MM.1S (cell line): ENCODE measurements around the gene TRAM2.
A peak's percentile ranks its signal among the peaks of the same experiment; 100 is the strongest.

Experiments used
- DNase-seq: peaks from one replicate; pipeline ENCODE4 v3.0.0-alpha.2; 2015
- H2AFZ ChIP-seq: fragments of 300-600 bp; sonication (generic); 2 replicates; pipeline ENCODE4 v1.6.0; 2016; ENCODE audit warnings: antibody characterized with exemption, low read length
- H3F3A ChIP-seq: fragments of 300-600 bp; sonication (generic); 2 replicates; pipeline ENCODE4 v1.6.1; 2016; ENCODE audit warnings: mild to moderate bottlenecking, antibody characterized with exemption, low read length, moderate library complexity, mixed read lengths; ENCODE audit not compliant: insufficient read depth
- H3K27ac ChIP-seq: fragments of 300-600 bp; sonication (generic); 2 replicates; pipeline ENCODE4 v1.5.1; 2016; ENCODE audit warnings: mild to moderate bottlenecking, low read length
- H3K27me3 ChIP-seq: fragments of 300-600 bp; sonication (generic); replicated peaks from 2 replicates; pipeline ENCODE4 v1.6.0; 2016; ENCODE audit warnings: low read length; ENCODE audit not compliant: insufficient read depth
- H3K36me3 ChIP-seq: fragments of 300-600 bp; sonication (generic); replicated peaks from 2 replicates; pipeline ENCODE4 v1.6.1; 2016; ENCODE audit warnings: mild to moderate bottlenecking, low read length, mixed read lengths; ENCODE audit not compliant: insufficient read depth
- H3K4me1 ChIP-seq: fragments of 300-600 bp; sonication (generic); 2 replicates; pipeline ENCODE4 v1.6.1; 2016; ENCODE audit warnings: low read length, mixed read lengths
- H3K4me2 ChIP-seq: fragments of 300-600 bp; sonication (generic); 2 replicates; pipeline ENCODE4 v1.6.0; 2016; ENCODE audit warnings: low read depth, low read length
- H3K4me3 ChIP-seq: fragments of 300-600 bp; sonication (generic); 2 replicates; pipeline ENCODE4 v1.5.1; 2016; ENCODE audit warnings: low read length, mixed read lengths
- H3K79me2 ChIP-seq: fragments of 300-600 bp; sonication (generic); 2 replicates; pipeline ENCODE4 v1.6.1; 2016; ENCODE audit warnings: mixed run types, low read length, mixed read lengths
- H3K9ac ChIP-seq: fragments of 300-600 bp; sonication (generic); 2 replicates; pipeline ENCODE4 v1.6.1; 2016; ENCODE audit warnings: low read length, mixed read lengths
- H3K9me2 ChIP-seq: fragments of 300-600 bp; sonication (generic); replicated peaks from 2 replicates; pipeline ENCODE4 v1.6.1; 2016; ENCODE audit warnings: mild to moderate bottlenecking, low read length, mixed read lengths; ENCODE audit not compliant: insufficient read depth
- H3K9me3 ChIP-seq: fragments of 300-600 bp; sonication (generic); replicated peaks from 2 replicates; pipeline ENCODE4 v1.6.1; 2016; ENCODE audit warnings: mild to moderate bottlenecking, low read length, mixed read lengths; ENCODE audit not compliant: insufficient read depth
- H4K20me1 ChIP-seq: fragments of 300-600 bp; sonication (generic); 2 replicates; pipeline ENCODE4 v1.6.1; 2016; ENCODE audit warnings: mild to moderate bottlenecking, low read length, moderate library complexity, mixed read lengths; ENCODE audit not compliant: insufficient read depth
- CTCF ChIP-seq: fragments of 300-600 bp; sonication (generic); IDR thresholded peaks from 2 replicates; pipeline ENCODE4 v1.5.1; 2016; ENCODE audit warnings: antibody characterized with exemption, low read length, mixed read lengths
- EZH2 ChIP-seq: fragments of 300-600 bp; sonication (generic); optimal IDR thresholded peaks from 2 replicates; pipeline ENCODE3; 2017; ENCODE audit warnings: low read depth, mild to moderate bottlenecking, antibody characterized with exemption, low read length, mixed read lengths
- EZH2phosphoT487 ChIP-seq: fragments of 300-600 bp; sonication (generic); IDR thresholded peaks from 2 replicates; pipeline ENCODE4 v1.6.1; 2018; ENCODE audit warnings: antibody characterized with exemption, low read length

TRAM2 gene

GRCh38 chr6:52533491-52533890, 43.4 kb downstream of the TRAM2 start:
- Histone ChIP-seq H4K20me1 (no peaks in the 10 kb centered on the region), H3K9ac (no peak overlapping the region), H3K27ac (peak overlapping the region; percentile 39; the same call in 1 of the 2 replicates), H3K9me2 (no peaks in the 10 kb centered on the region), H3K4me1 (peaks cover 83% of the 10 kb centered on the region), H3K36me3 (0 out of 2 replicates have a peak, but pooled peaks cover 9% of the 10 kb centered on the region), H3K4me3 (no peak overlapping the region), H3K9me3 (no peaks in the 10 kb centered on the region), H3F3A (peaks cover 83% of the 10 kb centered on the region), H2AFZ (no peak overlapping the region), H3K79me2 (peaks cover 66% of the 10 kb centered on the region), H3K4me2 (no peak overlapping the region), H3K27me3 (no peaks in the 10 kb centered on the region)
- no peak for DNase-seq
- TF ChIP-seq CTCF (no peak), EZH2 (no peak), EZH2phosphoT487 (no peak)

GRCh38 chr6:52532457-52532856, 44.4 kb downstream of the TRAM2 start:
- Histone ChIP-seq H3K9ac (no peak overlapping the region), H2AFZ (no peak overlapping the region), H3K9me3 (no peaks in the 10 kb centered on the region), H4K20me1 (no peaks in the 10 kb centered on the region), H3K27ac (peak overlapping the region; percentile 98; the same call in 1 of the 2 replicates), H3K4me2 (peak overlapping the region; percentile 9; the same call in 1 of the 2 replicates), H3K79me2 (peaks cover 66% of the 10 kb centered on the region), H3K36me3 (0 out of 2 replicates have a peak, but pooled peaks cover 9% of the 10 kb centered on the region), H3K9me2 (no peaks in the 10 kb centered on the region), H3K27me3 (no peaks in the 10 kb centered on the region), H3F3A (peaks cover 76% of the 10 kb centered on the region), H3K4me1 (peaks cover 83% of the 10 kb centered on the region), H3K4me3 (no peak overlapping the region)
- TF ChIP-seq EZH2phosphoT487 (no peak), CTCF (no peak), EZH2 (no peak)
- DNase-seq: no peak

- Histone ChIP-seq H2AFZ (no peak overlapping the region), H3K9ac (0 out of 2 replicates have a peak overlapping the region, but pooled peaks have one; percentile 4), H3K27me3 (no peaks in the 10 kb centered on the region), H3K4me2 (0 out of 2 replicates have a peak overlapping the region, but pooled peaks have one; percentile 9), H3F3A (peaks cover 69% of the 10 kb centered on the region), H3K27ac (peak overlapping the region; percentile 98), H3K36me3 (0 out of 2 replicates have a peak, but pooled peaks cover 9% of the 10 kb centered on the region), H3K9me3 (no peaks in the 10 kb centered on the region), H3K79me2 (peaks cover 72% of the 10 kb centered on the region), H3K4me1 (peaks cover 79% of the 10 kb centered on the region), H4K20me1 (no peaks in the 10 kb centered on the region), H3K4me3 (no peak overlapping the region), H3K9me2 (no peaks in the 10 kb centered on the region)
- DNase-seq: no peak
- TF ChIP-seq EZH2: no peak
- no peak for TF ChIP-seq CTCF
- no peak for TF ChIP-seq EZH2phosphoT487
Observed at GRCh38 chr6:52531834-52532233, 45.0 kb downstream of the TRAM2 start.
